Transverse colon (tissue), 4 donors: Measurements from ENCODE around the gene LARGE1. TPM values are rescaled to one million over a fixed set of nuclear protein-coding genes. Genes with fewer than 3 reads are reported as not detected.

Experiments
- DNase-seq: peaks from one replicate; pipeline ENCODE4 v3.0.0-alpha.2; 2019
- H3K27ac ChIP-seq, 4 donors: fragments of 200-600 bp; sonication (generic); 2 replicates each; pipeline ENCODE4 v1.5.1; 2016 to 2018; ENCODE audit warnings: inconsistent platforms in 4 of 4
- H3K27me3 ChIP-seq: fragments of 200-600 bp; sonication (generic); 2 replicates; pipeline ENCODE4 v1.5.1; 2017; ENCODE audit warnings: inconsistent platforms
- H3K36me3 ChIP-seq, 4 donors: fragments of 200-600 bp; sonication (generic); 2 replicates each; pipeline ENCODE4 v1.5.1; 2017 to 2019; ENCODE audit warnings: inconsistent platforms in 4 of 4
- H3K4me1 ChIP-seq, 4 donors: fragments of 200-600 bp; sonication (generic); 2 replicates each; pipeline ENCODE4 v1.5.1; 2017 to 2020; ENCODE audit warnings: inconsistent platforms in 4 of 4
- H3K4me3 ChIP-seq, 4 donors: fragments of 200-600 bp; sonication (generic); 1 replicate in 1 of 4; 2 replicates in 3 of 4; pipeline versions ENCODE4 v1.5.1 to v1.6.1; 2017 to 2019; ENCODE audit warnings: inconsistent platforms in 4 of 4
- H3K9me3 ChIP-seq, 2 donors: fragments of 200-600 bp; sonication (generic); 2 replicates each; pipeline ENCODE4 v1.5.1; 2017 to 2019; ENCODE audit warnings: inconsistent platforms in 2 of 2
- CTCF ChIP-seq, 5 experiments: fragments of 200-600 bp in 3 of 5; fragments of 450-650 bp in 2 of 5; sonication (generic) in 3 of 5; IDR thresholded peaks; 1 replicate in 2 of 5; 2 replicates in 3 of 5; pipeline ENCODE4 v1.5.1; 2016 to 2017; ENCODE audit warnings: antibody characterized with exemption in 5 of 5, inconsistent platforms in 3 of 5, mild to moderate bottlenecking in 2 of 5, moderate library complexity in 1 of 5
- EP300 ChIP-seq: sonication (generic); formaldehyde crosslinking; IDR thresholded peaks from one replicate; pipeline ENCODE4 v1.6.1; 2017; ENCODE audit warnings: antibody characterized with exemption, low read depth
- POLR2A ChIP-seq: fragments of 450-650 bp; IDR thresholded peaks from one replicate; pipeline ENCODE4 v1.6.1; 2016; ENCODE audit warnings: antibody characterized with exemption, mild to moderate bottlenecking, moderate library complexity
- POLR2AphosphoS5 ChIP-seq, 3 donors: sonication (generic); formaldehyde crosslinking; IDR thresholded peaks; one replicate each; pipeline ENCODE4 v1.6.1; 2016; ENCODE audit warnings: antibody characterized with exemption in 3 of 3
- WGBS, 2 donors: methylation state at CpG; one replicate each; pipeline ENCODE4 v1.1.5; 2018; ENCODE audit warnings: low coverage in 1 of 2; 5-methylcytosine and 5-hydroxymethylcytosine counted together
- in situ Hi-C, 4 donors: fragments of 200-750 bp; cut with MboI; loops; one replicate each; pipeline versions ENCODE4 v1.15.0 to v1.15.1; 2017; ENCODE audit warnings: low sequenced_read_pairs in 3 of 4, low pct_ligation_motif_present in 1 of 4, low pct_unique_long_range_greater_than_20kb in 1 of 4
- intact Hi-C: fragments of 100-400 bp; cut with DNase I; formaldehyde crosslinking; loops from one replicate; pipeline ENCODE4 v1.15.1; 2023; ENCODE audit warnings: low total_unique reads
- total RNA-seq, 4 donors: library from RNA; depleted of rRNA; stranded (reverse); fragments of >200 nt; gene quantifications; one replicate each; pipeline ENCODE4 v1.1.0, GENCODE V29; 2016

The LARGE1 gene
- total RNA-seq, 4 donors from 2014 or later, result 46.5 to 304 (median 80.5) TPM

- H3K27ac ChIP-seq, result peak overlapping the region in 1 of 4 donors; percentile 0
Measured at GRCh38 chr22:33896575-33897447, 23.5 kb downstream of the LARGE1 start.

GRCh38 chr22:33896154-33896553, 24.1 kb downstream of the LARGE1 start:
- no peaks in the 10 kb centered on the region for H3K9me3 ChIP-seq
- no peak overlapping the region for H3K4me3 ChIP-seq
- DNase-seq, result no peak
- WGBS, 2 donors, result 77 to 86% methylated on average over 1 to 3 of the region's 3 CpGs
- no peaks in the 10 kb centered on the region for H3K36me3 ChIP-seq
- peak overlapping the region in 1 of 4 donors; percentile 0 for H3K27ac ChIP-seq
- intact Hi-C loops, result no loop called here
- no peaks in the 10 kb centered on the region for H3K27me3 ChIP-seq
- H3K4me1 ChIP-seq, result peaks cover 0 to 8% (median 0%) of the 10 kb centered on the region in 4 donors
- in situ Hi-C loops, result no loop called here
- TF ChIP-seq EP300, result no peak
- no peak for TF ChIP-seq CTCF (IDR thresholded peaks at IDR 0.05)
- no peak for TF ChIP-seq POLR2A
- no peak for TF ChIP-seq POLR2AphosphoS5 (IDR thresholded peaks at IDR 0.05)

More at GRCh38 chr22:33896575-33897447, 23.5 kb downstream of the LARGE1 start:
- no peak for DNase-seq
- H3K36me3 ChIP-seq, result no peaks in the 10 kb centered on the region
- intact Hi-C loops (no loop called here), in situ Hi-C loops (no loop called here)
- no peaks in the 10 kb centered on the region for H3K27me3 ChIP-seq
- no peak overlapping the region for H3K4me3 ChIP-seq
- H3K9me3 ChIP-seq, result no peaks in the 10 kb centered on the region
- TF ChIP-seq CTCF (IDR thresholded peaks at IDR 0.05) (no peak), POLR2A (no peak), EP300 (no peak), POLR2AphosphoS5 (IDR thresholded peaks at IDR 0.05) (no peak)
- H3K4me1 ChIP-seq, result peaks cover 0 to 5% (median 0%) of the 10 kb centered on the region in 4 donors
- 67 to 76% methylated on average over 8 to 12 of the region's 12 CpGs for whole genome bisulfite sequencing, 2 donors

- H3K4me1 ChIP-seq, result peaks cover 0 to 12% (median 0%) of the 10 kb centered on the region in 4 donors
- H3K9me3 ChIP-seq, result no peaks in the 10 kb centered on the region
- no peak overlapping the region for H3K4me3 ChIP-seq
- WGBS, 2 donors, result 60 to 68% methylated on average over 1 to 2 of the region's 2 CpGs
- intact Hi-C loops, result no loop called here
- no peaks in the 10 kb centered on the region for H3K36me3 ChIP-seq
- DNase-seq, result no peak
- in situ Hi-C loops, result no loop called here
- H3K27ac ChIP-seq, result no peak overlapping the region
- TF ChIP-seq POLR2A (no peak), POLR2AphosphoS5 (IDR thresholded peaks at IDR 0.05) (no peak), EP300 (no peak), CTCF (IDR thresholded peaks at IDR 0.05) (no peak)
- no peaks in the 10 kb centered on the region for H3K27me3 ChIP-seq
Measured at GRCh38 chr22:33895444-33895843, 24.8 kb downstream of the LARGE1 start.

- WGBS, 2 donors, result 96 to 100% methylated on average over 1 to 2 of the region's 2 CpGs
- no peaks in the 10 kb centered on the region for H3K9me3 ChIP-seq
- no peak for TF ChIP-seq POLR2A
- TF ChIP-seq CTCF (IDR thresholded peaks at IDR 0.05), result no peak
- no peak for TF ChIP-seq POLR2AphosphoS5 (IDR thresholded peaks at IDR 0.05)
- no peak for TF ChIP-seq EP300
- intact Hi-C loops, result no loop called here
- H3K36me3 ChIP-seq, result no peaks in the 10 kb centered on the region
- H3K4me1 ChIP-seq, result peaks cover 0 to 13% (median 0%) of the 10 kb centered on the region in 4 donors
- in situ Hi-C loops, result no loop called here
- DNase-seq, result no peak
- no peak overlapping the region for H3K4me3 ChIP-seq
- no peaks in the 10 kb centered on the region for H3K27me3 ChIP-seq
- H3K27ac ChIP-seq, result no peak overlapping the region
Measured at GRCh38 chr22:33894515-33894914, 25.8 kb downstream of the LARGE1 start.
